BJ (cell line): Measurements from ENCODE around the gene AFF1. TPM values are rescaled to one million over a fixed set of nuclear protein-coding genes. Genes with fewer than 3 reads are reported as not detected.
A peak's percentile ranks its signal among the peaks of the same experiment; 100 is the strongest.

Experiments
- CTCF ChIA-PET: fragments of 350-600 bp; formaldehyde crosslinking; extraction: SDS; loops from one replicate; lab custom pipeline; 2021; ENCODE audit warnings: antibody characterized with exemption, inconsistent platforms; lab: Yijun Ruan, JAX
- POLR2A ChIA-PET: fragments of 300-600 bp; sonication (Branson Sonifier 250); formaldehyde crosslinking; extraction: SDS; loops from one replicate; lab custom pipeline; 2021; ENCODE audit warnings: antibody characterized with exemption; lab: Charles Lee
- DNase-seq: peaks from one replicate; pipeline ENCODE4 v3.0.0-alpha.2; 2011; ENCODE audit warnings: low read depth
- H3K27me3 ChIP-seq: 2 replicates; pipeline ENCODE4 v1.6.0; 2011; ENCODE audit warnings: low read length; ENCODE audit not compliant: control insufficient read depth, insufficient read depth
- H3K36me3 ChIP-seq: 2 replicates; pipeline ENCODE4 v1.5.1; 2011; ENCODE audit warnings: low read length; ENCODE audit not compliant: control insufficient read depth, insufficient read depth
- H3K4me3 ChIP-seq: 2 replicates; pipeline ENCODE4 v1.5.1; 2011; ENCODE audit warnings: low read depth, mild to moderate bottlenecking, control low read depth, low read length
- CTCF ChIP-seq: IDR thresholded peaks from 2 replicates; pipeline ENCODE4 v1.5.1; 2011; ENCODE audit warnings: low read depth, mild to moderate bottlenecking, control low read depth, inconsistent platforms, low read length, moderate library complexity; ENCODE audit not compliant: insufficient read depth
- polyA plus RNA-seq: library from polyadenylated mRNA; depleted of rRNA; stranded (reverse); fragments of >200 nt; gene quantifications from 2 replicates; pipeline ENCODE4 v1.2.3, GENCODE V29; 2011

The AFF1 gene
- polyA plus RNA-seq, 1 experiment: 11.0 TPM

DNA sequence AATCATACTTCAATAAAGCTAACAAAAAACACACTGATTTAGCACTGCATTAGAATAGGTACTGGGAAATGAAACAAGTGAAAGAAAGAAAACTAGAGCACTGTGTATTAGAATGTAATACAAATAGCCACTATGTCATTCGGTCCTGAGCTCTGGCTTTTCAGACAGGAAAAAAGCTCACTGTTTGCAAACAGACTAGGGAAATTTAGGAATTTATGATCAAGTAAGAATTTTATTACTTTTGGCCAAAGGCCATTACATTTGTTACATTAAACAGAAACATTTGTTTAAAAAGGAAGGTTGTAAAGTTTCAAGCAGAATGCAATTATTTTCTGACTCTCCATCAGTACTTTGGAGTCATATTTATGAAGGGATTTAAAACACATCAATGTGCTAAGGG is 216.9 kb downstream of the AFF1 start:
- H3K4me3 ChIP-seq: no peak overlapping the region
- peak; percentile 9 for DNase-seq
- no peak for TF ChIP-seq CTCF
- POLR2A ChIA-PET: no interaction called here
- CTCF ChIA-PET: interaction anchor here (0.6 to 3.6 kb wide), 14 partner anchors 9 to 314 kb away, joined by 3 to 27 read pairs (median 5); no protein-coding TSS in a partner anchor
- no peaks in the 10 kb centered on the region for H3K36me3 ChIP-seq
- H3K27me3 ChIP-seq: no peaks in the 10 kb centered on the region

DNA sequence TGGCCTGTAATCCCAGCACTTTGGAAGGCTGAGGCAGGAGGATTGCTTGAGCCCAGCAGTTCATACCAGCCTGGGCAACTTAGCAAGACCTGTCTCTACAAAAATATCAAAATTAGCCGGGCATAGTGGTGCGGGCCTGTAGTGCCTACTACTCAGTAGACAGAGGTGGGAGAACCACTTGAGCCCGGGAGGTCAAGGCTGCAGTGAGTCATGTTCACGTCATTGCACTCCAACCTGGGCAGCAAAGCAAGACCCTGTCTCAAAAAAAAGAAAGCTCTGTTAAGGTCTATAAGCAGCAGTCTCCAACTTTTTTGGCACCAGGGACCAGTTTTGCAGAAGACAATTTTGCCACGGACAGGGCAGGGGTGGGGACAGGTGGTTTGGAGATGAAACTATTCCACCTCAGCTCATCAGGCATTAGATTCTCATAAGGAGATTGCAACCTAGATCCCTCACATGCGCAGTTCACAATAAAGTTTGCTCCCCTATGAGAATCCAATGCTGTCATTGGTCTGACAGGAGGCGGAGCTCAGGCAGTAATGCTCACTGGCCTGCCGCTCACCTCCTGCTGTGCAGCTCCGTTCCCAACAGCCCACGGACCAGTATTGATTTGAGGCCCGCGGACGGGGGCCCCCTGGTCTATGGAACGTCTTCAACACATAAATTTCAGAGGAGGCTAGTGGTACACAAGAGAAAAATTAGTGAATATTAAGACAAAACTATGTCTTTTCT is 217.7 kb downstream of the AFF1 start:
- no peak overlapping the region for H3K4me3 ChIP-seq
- H3K36me3 ChIP-seq: no peaks in the 10 kb centered on the region
- no peak for TF ChIP-seq CTCF
- H3K27me3 ChIP-seq: no peaks in the 10 kb centered on the region
- ChIA-PET POLR2A (no interaction called here), CTCF (interaction anchor here (0.7 to 3.6 kb wide), 7 partner anchors 9 to 87 kb away, joined by 3 to 27 read pairs (median 7); no protein-coding TSS in a partner anchor)
- DNase-seq: no peak

- Histone ChIP-seq H3K36me3 (no peaks in the 10 kb centered on the region), H3K27me3 (no peaks in the 10 kb centered on the region), H3K4me3 (no peak overlapping the region)
- TF ChIP-seq CTCF: no peak
- ChIA-PET CTCF (interaction anchor here (2.0 to 3.6 kb wide), 2 partner anchors 8 to 86 kb away, joined by 7 to 27 read pairs; no protein-coding TSS in a partner anchor), POLR2A (no interaction called here)
- DNase-seq: no peak
Measured at GRCh38 chr4:87153078-87153870, 218.5 kb downstream of the AFF1 start.

DNA sequence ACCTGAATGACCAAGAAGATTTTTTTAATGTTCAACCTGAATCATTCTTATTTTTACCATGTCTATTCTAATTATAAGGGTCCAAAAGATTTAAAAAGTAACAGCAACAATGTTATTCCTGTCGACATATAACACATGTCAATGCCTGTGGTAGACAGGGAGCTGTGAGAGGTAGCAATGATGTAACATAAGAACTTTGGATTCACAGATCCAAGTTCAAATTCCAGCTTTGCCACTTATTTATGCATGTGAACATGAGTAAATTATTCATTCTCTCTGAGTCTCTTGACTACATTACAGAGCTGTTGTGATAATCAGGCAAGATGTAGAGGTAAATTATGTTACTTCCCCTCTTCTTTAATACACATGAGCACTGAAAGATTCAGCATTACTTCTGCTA is 231.1 kb downstream of the AFF1 start:
- Histone ChIP-seq H3K36me3 (peaks cover 2% of the 10 kb centered on the region; the same call in 1 of the 2 replicates), H3K4me3 (no peak overlapping the region), H3K27me3 (no peaks in the 10 kb centered on the region)
- POLR2A ChIA-PET: no interaction called here
- CTCF ChIA-PET: interaction anchor here (0.7 kb wide), 1 partner anchor 62 kb away, joined by 3 read pairs; no protein-coding TSS in a partner anchor
- no peak for TF ChIP-seq CTCF
- no peak for DNase-seq
